Stimulated activated CD8-positive, alpha-beta memory T cell treated with anti-CD3 and anti-CD28 coated beads, Interleukin-4, amount 100 ng/mL, for 24 hours (primary cell): Measurements from ENCODE around the gene SPACA5.
"Not testable (repeated sequence)": the region's sequence is repeated elsewhere in the genome, so short reads cannot be mapped to it uniquely, and the experiment has no call there.

Source experiments
- DNase-seq: peaks from one replicate; pipeline ENCODE4 v3.0.0-alpha.2; 2020; ENCODE audit warnings: low read depth

SPACA5 gene

DNA sequence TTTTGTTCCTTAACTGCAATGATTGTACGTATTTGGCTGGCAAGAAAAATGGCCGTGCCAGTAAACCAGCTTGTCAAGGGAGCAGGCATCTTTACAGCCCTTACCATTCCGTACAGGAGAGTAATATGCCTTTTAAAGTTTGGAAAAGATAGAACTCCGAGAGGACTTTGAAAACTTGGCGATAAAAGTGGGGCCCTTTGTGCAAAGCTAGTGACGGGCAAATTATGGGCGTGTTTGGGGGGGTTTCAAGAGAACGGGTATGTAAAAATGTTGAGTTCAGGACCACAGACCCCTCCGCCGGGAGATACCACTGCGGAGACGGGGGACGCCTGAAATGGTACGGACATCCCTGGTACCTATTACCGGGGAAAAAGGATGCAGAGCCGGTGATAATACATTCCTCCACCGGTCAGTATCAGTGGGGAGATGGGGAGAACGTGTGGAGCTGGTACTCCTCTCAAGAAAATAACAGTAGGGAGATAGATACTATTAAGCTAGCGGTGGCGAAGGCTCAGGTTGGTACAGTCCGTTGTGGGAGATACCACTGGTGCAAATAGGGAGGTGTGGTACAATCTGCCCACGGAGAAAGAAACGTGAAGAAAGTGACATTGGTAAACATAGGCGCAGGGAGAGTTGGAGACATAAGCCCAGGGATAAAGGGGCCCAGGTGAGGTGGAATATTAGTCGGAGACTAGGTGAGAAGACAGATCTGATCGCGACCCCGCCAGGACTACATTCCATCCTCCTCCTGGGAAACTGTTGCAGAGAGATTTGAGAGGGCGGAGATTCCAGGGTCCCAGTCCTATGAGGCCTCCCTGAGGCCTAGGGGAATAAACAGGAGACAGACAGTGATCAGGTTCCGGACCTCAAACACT, 14.5 kb downstream of the SPACA5 start:
- peak; percentile 60 for DNase-seq

DNA sequence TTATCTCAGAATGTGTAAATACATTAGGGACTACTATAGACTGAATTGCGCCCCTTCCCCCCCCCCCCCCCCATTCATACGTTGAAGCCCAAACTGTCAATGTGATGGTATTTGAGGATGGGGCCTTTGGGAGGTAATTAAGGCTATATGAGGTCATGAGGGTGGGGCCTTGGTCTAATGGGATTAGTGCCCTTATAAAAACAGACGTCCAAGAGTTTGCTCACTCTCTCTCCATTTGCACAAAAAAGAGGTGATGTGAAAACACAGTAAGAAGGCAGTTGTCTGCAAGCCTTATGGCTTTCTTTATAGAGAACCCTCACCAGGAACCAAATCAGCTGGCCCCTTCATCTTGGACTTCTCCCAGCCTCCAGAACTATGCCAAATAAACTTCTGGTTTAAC, 15.3 kb downstream of the SPACA5 start:
- DNase-seq = no peak

DNA sequence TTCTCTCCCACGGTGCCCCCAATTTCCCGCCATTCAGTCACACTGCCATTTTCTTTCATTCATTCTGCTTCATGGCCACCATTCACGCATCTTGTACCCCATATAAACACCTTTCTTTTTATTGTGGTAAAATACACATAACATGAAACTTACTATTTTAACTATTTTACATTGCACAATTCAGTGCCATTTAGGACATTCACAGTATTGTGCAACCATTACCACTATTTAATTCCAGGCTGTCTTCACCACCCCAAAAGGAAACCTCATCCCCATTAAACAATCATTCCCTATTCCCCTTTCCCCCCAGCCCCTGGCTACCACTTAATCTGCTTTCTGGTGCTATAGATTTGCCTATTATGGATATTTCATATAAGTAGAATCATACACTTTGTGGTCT, 15.9 kb downstream of the SPACA5 start:
- DNase-seq = no peak

DNA sequence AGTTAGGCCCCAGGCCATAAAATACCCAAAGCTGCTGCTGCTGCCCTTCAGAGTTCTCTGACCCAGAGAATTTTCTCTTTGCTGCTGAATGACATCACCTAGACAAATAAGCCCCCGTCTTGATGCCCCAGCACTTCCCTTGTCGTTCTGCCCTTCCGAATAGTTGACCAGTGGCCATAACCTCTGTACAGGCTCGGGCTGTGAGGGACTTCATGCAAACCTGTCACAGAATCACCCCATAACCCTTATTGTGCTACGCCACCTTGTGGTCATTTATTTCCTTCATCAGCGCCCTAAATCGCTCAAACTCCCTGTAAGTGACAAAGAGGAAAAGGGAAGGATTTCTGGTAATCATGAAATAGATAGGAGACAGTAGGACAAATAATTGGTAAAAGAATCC, 18.8 kb downstream of the SPACA5 start:
- no peak for DNase-seq

DNA sequence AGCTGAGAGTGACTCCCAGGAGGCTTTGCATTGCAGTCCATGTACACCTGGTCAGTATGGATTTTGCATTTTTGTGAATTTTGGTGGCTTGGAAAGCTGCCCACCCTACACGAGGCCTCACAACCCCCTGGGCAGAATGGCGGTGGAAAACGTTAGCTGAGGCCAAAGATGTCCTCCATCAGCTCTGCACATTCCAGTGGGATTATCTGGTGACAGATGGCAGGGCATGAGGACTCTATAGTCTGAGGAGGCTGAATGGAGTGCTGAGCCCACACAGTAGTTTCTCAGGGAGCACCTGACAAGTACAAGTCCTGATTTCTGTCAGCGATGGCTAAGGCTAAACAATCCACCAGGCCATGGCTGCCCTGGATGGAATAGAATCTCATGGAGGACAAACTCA, 20.8 kb downstream of the SPACA5 start:
- DNase-seq = not testable (repeated sequence)

DNA sequence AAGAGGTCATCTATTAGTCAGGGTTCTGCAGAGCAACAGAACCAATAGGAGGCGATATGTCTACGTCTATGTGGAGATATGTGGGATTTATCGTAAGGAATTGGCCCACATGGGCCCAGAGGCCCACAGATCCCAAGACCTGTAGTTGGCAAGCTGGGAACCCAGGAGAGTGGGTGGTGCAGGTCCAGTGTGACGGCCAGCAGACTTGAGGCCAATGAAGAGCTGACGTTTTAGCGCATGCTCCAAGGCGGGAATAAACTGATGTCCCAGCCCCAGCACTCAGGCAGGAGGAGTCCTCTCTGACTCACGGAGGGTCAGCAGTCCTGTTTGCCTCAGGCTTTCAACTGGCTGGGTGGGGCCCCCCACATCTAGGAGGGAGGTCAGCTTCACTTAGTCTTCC, 21.3 kb downstream of the SPACA5 start:
- DNase-seq = no peak

DNA sequence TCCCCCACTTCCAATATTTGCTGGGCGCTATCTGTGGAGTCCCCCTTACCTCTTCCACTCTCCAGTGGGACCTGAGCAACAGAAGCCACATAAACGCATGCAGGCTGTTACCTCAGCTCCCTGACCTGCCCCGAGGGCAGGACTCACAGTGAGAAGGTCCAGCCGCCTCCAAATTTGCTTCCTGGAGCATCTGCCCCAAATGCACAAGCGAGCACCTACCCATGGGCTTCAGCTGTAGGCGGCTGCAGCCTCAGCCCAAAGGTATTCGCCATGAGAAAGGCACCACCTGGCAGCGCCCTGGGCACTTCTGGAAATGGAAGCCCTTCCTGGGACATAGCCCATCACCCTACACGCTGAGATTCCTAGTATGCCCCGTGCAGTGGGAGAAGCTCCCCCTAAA, 23.4 kb downstream of the SPACA5 start:
- DNase-seq = no peak

DNA sequence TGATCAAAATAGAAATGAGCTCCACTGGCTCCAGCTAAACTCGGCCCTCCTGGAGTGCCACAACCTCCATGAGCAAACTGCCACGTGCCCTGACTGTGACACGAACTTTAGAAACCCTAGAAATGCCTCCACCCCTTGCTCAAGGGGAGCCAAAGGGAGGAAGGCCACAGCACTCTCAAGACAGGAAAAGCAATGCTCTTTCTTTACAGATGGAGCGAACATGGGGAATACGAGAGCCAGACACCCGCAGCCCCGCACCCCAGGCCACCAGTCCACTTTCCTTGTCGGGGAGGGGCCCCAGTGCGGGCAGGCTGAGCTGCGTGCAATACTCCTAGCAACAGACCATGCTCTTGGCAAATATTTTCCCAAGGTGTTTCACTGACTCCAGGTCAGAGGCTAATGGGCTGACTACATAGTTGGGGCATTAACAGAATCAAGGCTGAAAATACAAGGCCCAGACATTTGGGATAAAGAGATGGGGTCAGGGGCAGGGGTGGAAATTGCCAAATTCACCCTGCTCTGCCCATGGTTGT, 23.9 kb downstream of the SPACA5 start:
- DNase-seq = not testable (repeated sequence)

DNA sequence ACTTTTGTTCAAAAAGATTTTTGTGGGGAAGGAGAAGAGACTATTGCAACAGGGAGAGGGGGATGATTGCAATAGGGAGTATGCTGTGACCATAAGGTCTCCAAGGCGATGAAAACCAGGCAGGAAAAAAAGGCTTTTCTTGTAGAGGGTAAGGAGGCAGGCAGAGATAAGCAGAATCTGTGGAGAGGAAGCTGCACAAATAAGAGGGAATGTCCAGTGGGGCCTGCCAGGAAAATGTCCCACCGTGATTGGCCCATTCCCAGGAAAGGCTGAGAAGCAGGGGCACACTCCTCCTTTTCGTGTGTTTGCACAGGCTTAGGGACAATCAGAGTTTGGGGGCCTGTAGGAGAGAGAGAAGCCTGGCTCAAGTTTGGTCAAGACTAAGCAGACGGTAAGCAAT, 29.1 kb downstream of the SPACA5 start:
- no peak for DNase-seq

DNA sequence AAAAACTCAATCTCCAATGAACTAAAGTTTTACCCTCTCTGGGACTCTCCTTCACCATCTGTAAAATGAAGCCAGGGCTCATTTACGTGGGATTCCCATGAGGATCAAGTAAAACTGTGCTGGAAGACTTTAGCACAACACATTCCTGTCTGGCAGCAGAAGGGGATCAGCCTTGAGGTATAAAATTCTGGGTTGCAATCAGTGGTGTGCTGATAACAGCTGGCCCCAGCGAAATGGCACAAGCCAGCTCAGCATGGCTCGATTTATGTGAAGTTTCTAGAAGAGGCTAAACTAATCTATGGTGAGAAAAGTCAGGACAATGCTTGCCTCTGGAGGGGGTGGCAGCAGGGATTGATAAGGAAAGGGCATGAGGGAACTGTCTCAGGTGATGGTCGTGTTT, 36.3 kb downstream of the SPACA5 start:
- DNase-seq = no peak

DNA sequence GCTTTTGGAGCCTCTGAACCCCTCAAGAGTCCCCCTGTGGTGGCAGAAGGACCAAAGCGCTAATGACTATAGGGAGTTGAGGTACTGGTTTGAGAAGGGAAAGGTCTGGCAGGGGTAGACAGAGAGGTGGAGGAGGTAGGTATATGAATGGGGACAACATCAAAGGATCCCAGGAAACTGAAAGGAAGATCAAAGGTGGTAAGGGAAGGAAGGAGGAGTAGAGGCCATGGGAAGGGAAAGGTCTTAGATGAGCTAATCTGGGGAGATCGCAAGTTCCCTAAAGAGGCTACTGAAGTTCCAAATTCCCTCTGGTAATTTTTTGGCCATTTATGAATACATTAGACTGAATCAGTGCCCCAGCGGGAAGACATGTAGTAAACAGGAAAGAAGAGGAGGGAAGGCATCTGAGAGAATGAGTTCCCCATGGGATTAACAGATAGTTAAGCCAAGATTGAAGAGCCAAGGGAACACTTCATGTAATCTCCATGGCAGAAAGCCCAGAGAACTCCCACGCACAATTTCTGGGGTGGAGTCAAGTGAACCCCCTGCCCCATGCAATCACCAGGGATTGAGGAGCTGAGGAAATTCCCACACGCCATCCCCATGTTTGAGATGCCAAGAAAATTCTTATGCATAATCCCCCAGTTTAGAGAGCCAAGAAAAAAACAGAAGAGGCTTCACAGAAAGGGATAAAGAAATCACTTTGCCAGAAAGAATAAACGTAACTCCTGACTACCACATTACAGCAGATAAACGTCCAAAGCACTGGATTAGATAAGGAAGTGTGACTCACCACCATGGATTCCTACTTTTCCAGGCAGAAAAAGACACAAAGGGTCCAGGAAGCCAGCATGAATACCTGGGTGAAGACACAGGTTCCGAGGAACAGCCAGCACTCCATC, 38.9 kb downstream of the SPACA5 start:
- DNase-seq = no peak

DNA sequence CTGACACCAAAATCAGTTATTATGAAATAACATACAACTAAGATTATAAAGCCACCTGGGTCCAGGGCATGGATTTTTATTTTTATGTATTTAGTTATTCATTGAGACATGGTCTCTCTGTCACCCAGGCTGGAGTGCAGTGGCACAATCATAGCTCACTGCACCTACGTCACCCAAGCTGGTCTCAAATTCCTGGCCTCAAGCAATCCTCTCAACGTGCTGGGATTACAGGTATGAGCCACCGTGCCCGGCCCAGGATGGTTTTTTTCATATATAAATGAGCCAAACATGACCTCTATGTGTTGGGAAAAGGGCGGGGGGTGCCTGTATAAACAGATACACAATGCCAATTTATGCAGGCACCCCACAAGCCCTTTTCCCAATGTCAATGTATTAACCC, 40.1 kb downstream of the SPACA5 start:
- DNase-seq = no peak

DNA sequence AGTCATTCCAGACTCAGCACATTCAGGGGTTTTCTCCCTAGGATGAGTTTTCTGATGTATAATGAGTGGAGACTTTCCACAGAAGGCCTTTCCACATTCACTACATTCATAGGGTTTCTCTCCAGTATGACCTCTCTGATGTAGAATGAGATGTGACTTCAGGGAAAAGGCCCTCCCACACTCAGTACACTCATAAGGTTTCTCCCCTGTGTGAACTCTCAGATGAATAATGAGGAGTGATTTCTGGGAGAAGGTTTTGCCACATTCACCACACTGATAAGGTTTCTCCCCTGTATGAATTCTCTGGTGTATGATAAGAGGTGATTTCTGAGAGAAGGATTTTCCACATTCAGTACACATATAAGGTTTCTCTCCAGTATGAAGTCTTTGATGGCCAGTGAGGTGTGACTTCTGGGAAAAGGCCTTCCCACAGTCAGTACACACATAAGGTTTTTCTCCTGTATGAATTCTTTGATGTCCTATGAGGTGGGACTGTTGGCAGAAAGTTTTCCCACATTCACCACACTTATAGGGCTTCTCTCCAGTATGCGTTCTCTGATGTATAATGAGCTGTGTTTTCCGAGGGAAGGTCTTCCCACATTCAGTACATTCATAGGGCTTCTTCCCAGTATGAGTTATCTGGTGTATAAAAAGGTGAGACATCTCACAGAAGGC, 52.0 kb downstream of the SPACA5 start:
- DNase-seq = no peak

DNA sequence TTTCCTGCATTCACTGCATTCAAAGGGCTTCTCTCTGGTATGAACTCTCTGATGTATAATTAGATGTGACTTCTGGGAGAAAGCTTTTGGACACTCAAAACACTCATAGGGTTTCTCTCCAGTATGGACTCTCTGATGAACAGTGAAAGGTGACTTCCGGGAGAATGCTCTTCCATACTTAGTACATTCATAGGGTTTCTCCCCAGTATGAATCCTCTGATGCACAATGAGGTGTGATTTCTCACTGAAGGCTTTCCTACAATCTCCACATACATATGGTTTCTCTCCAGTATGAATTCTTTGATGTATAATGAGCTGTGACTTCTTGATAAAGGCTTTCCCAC, 52.5 kb downstream of the SPACA5 start:
- no peak for DNase-seq
